NB4 (cell line): ENCODE data around the gene SORBS1.

Experiments used
- MAX ChIP-seq: IDR thresholded peaks from 2 replicates; pipeline ENCODE4 v1.6.1; 2011; ENCODE audit warnings: low read depth, low read length
- TF ChIP-seq, protein P1 (sequence below): IDR thresholded peaks from one replicate; pipeline ENCODE4 v1.5.1; 2012; ENCODE audit warnings: low read depth, low read length

DNA sequence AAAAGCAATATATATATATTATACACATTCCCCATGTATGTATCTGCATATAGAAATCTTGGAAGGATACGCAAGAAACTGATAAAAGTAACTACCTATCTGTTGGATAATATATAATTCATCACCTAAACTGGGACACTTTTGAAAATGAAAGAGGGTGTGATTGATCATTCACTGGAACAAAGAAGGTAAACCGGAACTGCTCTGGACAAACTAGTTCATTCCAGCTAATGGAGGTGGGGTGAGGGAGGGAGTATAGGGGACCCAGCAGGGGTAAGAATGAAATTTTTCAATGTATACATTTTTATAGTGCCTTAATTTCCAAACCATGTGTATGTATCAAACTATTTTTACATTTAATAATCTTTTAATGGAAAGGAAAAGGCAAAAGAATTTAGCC, 25.6 kb downstream of the SORBS1 start:
- no peak for TF ChIP-seq MAX
- TF ChIP-seq, protein P1, sequence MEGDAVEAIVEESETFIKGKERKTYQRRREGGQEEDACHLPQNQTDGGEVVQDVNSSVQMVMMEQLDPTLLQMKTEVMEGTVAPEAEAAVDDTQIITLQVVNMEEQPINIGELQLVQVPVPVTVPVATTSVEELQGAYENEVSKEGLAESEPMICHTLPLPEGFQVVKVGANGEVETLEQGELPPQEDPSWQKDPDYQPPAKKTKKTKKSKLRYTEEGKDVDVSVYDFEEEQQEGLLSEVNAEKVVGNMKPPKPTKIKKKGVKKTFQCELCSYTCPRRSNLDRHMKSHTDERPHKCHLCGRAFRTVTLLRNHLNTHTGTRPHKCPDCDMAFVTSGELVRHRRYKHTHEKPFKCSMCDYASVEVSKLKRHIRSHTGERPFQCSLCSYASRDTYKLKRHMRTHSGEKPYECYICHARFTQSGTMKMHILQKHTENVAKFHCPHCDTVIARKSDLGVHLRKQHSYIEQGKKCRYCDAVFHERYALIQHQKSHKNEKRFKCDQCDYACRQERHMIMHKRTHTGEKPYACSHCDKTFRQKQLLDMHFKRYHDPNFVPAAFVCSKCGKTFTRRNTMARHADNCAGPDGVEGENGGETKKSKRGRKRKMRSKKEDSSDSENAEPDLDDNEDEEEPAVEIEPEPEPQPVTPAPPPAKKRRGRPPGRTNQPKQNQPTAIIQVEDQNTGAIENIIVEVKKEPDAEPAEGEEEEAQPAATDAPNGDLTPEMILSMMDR, result no peak
